Fibroblast of the conjunctiva (primary cell): ENCODE data around the gene KRT74.

Experiments used
- DNase-seq: peaks from one replicate; pipeline ENCODE4 v3.0.0-alpha.2; 2010; ENCODE audit warnings: low read depth

The KRT74 gene

GRCh38 chr12:52573306-52573705 lies 337 bp downstream of the KRT74 start:
- no peak for DNase-seq

DNA sequence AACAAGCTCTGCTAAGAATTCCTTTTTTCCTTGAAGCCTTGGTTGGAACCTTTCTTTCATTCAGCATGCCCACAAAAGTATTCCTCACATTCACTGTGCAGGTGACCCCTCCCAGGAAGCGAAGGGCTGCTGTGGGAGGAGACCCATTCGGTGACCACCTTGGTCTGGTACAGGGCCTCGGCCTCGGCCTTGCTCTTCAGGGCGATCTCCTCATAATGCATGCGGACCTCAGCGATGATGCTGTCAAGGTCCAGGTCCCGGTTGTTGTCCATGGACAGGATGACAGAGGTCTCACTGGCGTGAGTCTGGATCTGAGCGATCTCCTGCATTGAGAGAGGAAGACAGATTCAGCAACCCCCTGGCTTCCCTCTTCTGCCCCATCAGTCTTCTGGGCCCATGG lies 3.1 kb downstream of the KRT74 start:
- DNase-seq = no peak

- DNase-seq = no peak
Measured at GRCh38 chr12:52568111-52568510, 5.5 kb downstream of the KRT74 start.

GRCh38 chr12:52566847-52567291 lies 6.8 kb downstream of the KRT74 start:
- DNase-seq = no peak

DNA sequence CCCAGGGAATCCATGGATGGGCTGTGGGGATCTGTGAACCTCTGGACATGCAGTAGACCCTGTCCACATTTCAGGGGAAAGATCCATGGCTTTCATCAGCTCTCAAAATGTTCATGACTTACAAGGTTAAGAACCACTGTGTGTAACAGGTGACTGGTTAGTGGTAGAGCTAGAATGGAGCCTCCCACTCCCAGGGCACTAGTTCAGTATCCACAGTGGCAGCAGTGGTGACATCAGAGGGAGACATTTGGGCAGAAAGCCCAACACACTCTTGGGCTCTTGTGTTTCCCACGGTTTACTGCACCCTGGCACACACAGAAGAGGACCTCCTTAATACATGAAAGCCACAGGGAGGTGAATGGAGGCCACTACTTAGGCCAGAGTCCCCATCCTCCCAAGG lies 9.1 kb downstream of the KRT74 start:
- no peak for DNase-seq

- DNase-seq = no peak
Measured at GRCh38 chr12:52561880-52562449, 11.7 kb downstream of the KRT74 start.

DNA sequence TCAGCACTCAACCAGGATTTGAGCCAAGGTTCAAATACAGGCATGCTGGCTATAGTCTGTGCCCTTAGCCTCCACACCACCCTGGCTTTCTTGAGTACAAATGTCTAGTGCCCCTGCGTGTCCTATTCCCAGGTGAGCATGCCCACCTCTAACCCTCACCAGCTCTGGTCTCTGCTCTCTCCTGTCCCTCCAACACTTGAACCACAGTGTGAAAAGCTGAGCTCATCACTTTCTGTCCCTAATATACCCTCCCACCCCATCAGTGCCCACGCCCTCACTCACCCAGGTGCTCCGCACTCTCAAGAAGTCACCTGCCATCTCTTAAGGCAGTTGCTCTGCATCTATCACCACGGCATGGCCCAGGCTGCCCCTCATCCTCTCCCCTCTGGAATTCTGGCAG lies 13.7 kb downstream of the KRT74 start:
- no peak for DNase-seq

DNA sequence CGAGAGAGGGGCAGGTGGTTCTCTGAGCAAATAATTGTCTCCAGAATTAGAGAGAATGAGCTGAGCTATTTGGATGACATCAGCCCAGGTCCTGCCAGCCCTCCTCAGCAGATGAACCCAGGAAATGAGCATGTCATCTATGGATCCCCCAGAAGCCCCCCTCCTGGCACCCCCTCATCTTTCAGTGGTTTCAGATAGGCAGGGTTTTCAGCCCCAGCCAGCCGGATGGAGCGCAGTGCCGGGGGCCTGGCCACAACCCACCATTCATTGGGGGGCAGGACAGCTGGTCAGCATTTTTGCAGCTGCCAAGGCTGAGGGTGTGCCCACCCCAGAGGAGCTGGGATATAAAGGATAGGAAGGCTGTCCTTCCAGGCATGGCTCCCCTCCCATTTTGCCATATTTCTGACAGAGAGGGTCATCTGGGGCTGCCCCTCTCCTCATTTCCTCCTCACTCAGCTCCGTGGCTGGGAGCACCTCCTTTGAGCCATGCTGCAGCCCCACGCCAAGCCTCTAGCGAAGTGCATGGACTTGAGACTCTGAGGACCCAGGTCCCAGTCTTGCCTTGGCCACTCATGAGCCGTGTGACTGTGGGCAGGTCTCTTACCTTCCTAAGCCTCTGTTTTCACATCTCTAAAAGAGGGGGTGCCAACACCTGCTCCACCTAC lies 14.7 kb downstream of the KRT74 start:
- no peak for DNase-seq

GRCh38 chr12:52557476-52557875 lies 16.2 kb downstream of the KRT74 start:
- no peak for DNase-seq

- no peak for DNase-seq
Measured at GRCh38 chr12:52555577-52555976, 18.1 kb downstream of the KRT74 start.

DNA sequence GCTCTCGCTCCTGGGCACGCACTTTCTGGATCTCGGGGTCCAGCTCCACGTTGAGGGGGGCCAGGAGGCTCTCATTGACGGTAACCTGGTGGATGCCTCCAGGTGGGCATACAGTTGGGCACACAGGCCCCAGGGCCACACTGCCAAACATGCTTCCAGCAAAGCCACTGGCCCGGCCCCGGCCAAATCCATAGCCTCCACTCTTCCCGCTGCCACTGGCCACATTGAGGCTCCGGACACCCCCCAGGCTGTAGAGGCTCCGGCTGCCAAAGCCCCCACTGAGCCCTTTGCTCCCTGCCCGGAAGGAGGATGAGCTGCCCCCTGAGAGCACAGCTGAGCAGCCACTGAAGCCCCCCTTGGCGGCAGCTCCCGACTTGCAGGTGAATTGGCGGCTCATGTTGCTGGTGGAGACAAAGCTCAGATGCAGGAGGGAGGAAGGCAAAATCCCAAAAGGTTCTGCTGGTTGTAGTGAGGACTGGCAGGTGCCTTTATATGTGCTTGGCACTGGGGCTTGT lies 20.9 kb downstream of the KRT74 start, which contains the start of gene KRT71:
KRT71 (minus strand) TSS at position 465 of the 515 bp plus-strand sequence; CDS start at position 397, 68 bp downstream.
- DNase-seq = no peak

DNA sequence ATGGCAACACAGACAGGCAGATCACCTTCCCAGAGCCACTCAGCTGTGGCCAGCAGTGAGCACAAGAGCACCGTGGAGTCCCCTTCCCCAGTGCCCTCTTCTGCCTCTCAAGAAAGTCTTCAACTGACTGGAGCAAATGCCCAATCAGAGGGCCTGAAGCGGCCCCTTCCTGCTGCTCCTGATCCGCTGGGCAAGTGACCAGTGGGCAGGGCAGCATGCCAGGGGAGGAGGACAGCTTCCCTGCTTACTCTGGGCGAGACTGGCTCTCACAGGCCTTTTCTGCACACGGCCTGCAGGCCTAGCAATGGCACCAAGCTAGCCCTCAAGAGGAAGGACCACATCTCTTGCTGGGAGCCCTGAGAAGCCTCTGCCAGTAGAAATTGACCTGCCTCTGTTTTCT lies 21.6 kb downstream of the KRT74 start:
- DNase-seq = no peak

DNA sequence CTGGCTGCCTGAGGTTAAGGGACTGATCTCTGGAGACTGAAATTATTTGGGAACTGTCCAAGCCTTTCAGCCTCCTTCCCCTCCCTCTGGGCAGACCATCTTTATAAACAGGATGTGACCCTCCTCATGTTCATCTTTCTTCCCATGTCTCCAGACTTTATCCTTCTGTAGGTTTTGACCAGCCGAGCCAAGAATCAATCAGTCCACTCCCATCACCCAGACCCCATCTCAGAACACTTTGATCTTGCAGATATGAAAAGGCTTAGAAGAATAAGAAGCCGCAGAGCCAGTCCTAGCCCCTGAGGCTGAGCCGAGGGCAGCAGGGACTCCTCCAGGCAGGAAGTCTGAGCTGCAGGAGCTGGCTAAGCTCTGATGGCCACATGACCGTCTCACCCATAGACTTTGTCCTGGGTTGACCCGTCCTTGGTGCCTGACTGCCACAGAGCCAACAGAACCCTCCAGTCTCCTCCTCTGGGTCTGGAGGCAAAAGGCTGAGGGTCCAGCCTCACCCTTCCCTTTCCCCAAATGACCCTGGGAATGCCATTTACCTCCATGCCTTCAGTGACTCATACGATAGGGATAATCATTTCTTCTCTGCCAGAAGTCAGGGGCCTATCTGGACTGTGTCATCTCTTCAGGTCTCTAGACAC lies 22.3 kb downstream of the KRT74 start:
- DNase-seq = no peak

- DNase-seq = no peak
Measured at GRCh38 chr12:52546126-52546525, 27.5 kb downstream of the KRT74 start.

GRCh38 chr12:52543985-52544883 lies 29.4 kb downstream of the KRT74 start:
- DNase-seq = no peak

GRCh38 chr12:52542785-52543318 lies 30.8 kb downstream of the KRT74 start:
- no peak for DNase-seq

- DNase-seq = no peak
Measured at GRCh38 chr12:52542157-52542556, 31.5 kb downstream of the KRT74 start.

- DNase-seq = no peak
Measured at GRCh38 chr12:52541709-52542108, 31.9 kb downstream of the KRT74 start.

- DNase-seq = no peak
Measured at GRCh38 chr12:52540531-52540930, 33.1 kb downstream of the KRT74 start.

DNA sequence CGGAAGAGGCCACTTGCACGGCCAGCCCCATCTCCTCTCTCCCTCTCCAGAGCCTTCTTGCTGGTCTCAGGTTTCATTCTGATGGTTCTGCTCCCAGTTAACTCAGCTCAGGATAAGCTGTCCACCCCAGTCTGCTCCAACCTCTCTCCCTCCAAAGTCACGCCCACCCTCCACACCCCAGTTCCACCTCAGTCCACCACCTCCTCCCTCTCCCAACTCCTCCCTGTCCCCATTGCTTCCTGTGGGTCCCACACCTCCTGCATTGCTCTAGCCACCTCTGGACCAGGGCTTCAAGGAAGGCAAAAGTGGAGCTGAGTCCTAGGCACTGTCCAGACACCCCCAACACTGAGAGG lies 33.8 kb downstream of the KRT74 start:
- DNase-seq = no peak

- DNase-seq = peak; percentile 13
Measured at GRCh38 chr12:52539083-52539820, 34.4 kb downstream of the KRT74 start.
